ENCODE results near the gene MEPCE.

MEPCE gene

GRCh38 chr7:100432621-100433275 is 3.1 kb downstream of the MEPCE start:
- Histone ChIP-seq H3K4me1 (ENCODE audit: control insufficient read depth, insufficient read depth, low read length) (peaks cover 4% of the 10 kb centered on the region), H3K27ac (ENCODE audit: extremely low read depth, low read depth, low read length) (peak overlapping the region; percentile 97; the same call in 1 of the 2 replicates), H3K4me3 (ENCODE audit: low read depth, low read length) (no peak overlapping the region), H3K36me3 (ENCODE audit: control insufficient read depth in 2 of 2, insufficient read depth in 1 of 2, low read length in 2 of 2) (peaks cover 4 to 48% of the 10 kb centered on the region in 2 experiments; a peak in 2 of 3 replicates), H3K9me3 (ENCODE audit: control insufficient read depth, insufficient read depth, low read depth, low read length) (no peaks in the 10 kb centered on the region)
- CTCF ChIA-PET = no interaction called here
- no peak for TF ChIP-seq ZNF548 (tag by site-specific recombination; IDR thresholded peaks at IDR 0.05)
- TF ChIP-seq, protein P1, sequence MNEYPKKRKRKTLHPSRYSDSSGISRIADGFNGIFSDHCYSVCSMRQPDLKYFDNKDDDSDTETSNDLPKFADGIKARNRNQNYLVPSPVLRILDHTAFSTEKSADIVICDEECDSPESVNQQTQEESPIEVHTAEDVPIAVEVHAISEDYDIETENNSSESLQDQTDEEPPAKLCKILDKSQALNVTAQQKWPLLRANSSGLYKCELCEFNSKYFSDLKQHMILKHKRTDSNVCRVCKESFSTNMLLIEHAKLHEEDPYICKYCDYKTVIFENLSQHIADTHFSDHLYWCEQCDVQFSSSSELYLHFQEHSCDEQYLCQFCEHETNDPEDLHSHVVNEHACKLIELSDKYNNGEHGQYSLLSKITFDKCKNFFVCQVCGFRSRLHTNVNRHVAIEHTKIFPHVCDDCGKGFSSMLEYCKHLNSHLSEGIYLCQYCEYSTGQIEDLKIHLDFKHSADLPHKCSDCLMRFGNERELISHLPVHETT (tag by site-specific recombination; IDR thresholded peaks at IDR 0.05) = no peak
- no peak for TF ChIP-seq TCF7L2 (IDR thresholded peaks at IDR 0.05; ENCODE audit: borderline replicate concordance, low read depth, low read length)
- no peak for TF ChIP-seq ZNF239 (tag by site-specific recombination; IDR thresholded peaks at IDR 0.05)
- TF ChIP-seq ZNF610 (tag by site-specific recombination; IDR thresholded peaks at IDR 0.05; ENCODE audit: borderline replicate concordance) = no peak
- POLR2A ChIA-PET = interaction anchor here (0.6 kb wide), 1 partner anchor 73 kb away, joined by 3 read pairs; no protein-coding TSS in a partner anchor

- TF ChIP-seq ZNF561 (tag by site-specific recombination; IDR thresholded peaks at IDR 0.05; ENCODE audit: borderline replicate concordance) = no peak
- TF ChIP-seq, protein P1 (tag by site-specific recombination; IDR thresholded peaks at IDR 0.05) = no peak
- TF ChIP-seq ZNF837 (tag by site-specific recombination; IDR thresholded peaks at IDR 0.05) = no peak
- TF ChIP-seq ZSCAN30 (tag by site-specific recombination; IDR thresholded peaks at IDR 0.05) = no peak
- TF ChIP-seq ZNF777 (tag by site-specific recombination; IDR thresholded peaks at IDR 0.05; ENCODE audit: borderline replicate concordance) = no peak
- no peak for TF ChIP-seq ZNF600 (tag by site-specific recombination; IDR thresholded peaks at IDR 0.05)
- TF ChIP-seq ZXDB (tag by site-specific recombination; IDR thresholded peaks at IDR 0.05) = no peak
- TF ChIP-seq ZNF548 (tag by site-specific recombination; IDR thresholded peaks at IDR 0.05) = no peak
- TF ChIP-seq ZNF133 (tag by site-specific recombination; IDR thresholded peaks at IDR 0.05) = no peak
- no peak for TF ChIP-seq SP2 (tag by site-specific recombination; IDR thresholded peaks at IDR 0.05)
- no peak for TF ChIP-seq ZBTB17 (tag by site-specific recombination; IDR thresholded peaks at IDR 0.05)
- TF ChIP-seq ZNF148 (tag by site-specific recombination; IDR thresholded peaks at IDR 0.05; ENCODE audit: borderline replicate concordance) = no peak
- TF ChIP-seq ZNF335 (tag by site-specific recombination; conservative IDR thresholded peaks at IDR 0.05) = no peak
- TF ChIP-seq TCF7L2 (IDR thresholded peaks at IDR 0.05; ENCODE audit: borderline replicate concordance, low read depth, low read length) = no peak
- TF ChIP-seq ZNF555 (tag by site-specific recombination; conservative IDR thresholded peaks at IDR 0.05) = no peak
- no peak for TF ChIP-seq EGR2 (tag by site-specific recombination; IDR thresholded peaks at IDR 0.05; ENCODE audit: low read depth)
- no peak for TF ChIP-seq KLF7 (tag by site-specific recombination; IDR thresholded peaks at IDR 0.05; ENCODE audit: borderline replicate concordance)
- no peak for TF ChIP-seq ZNF366 (tag by site-specific recombination; conservative IDR thresholded peaks at IDR 0.05)
- CTCF ChIA-PET = no interaction called here
- Histone ChIP-seq H3K4me3 (ENCODE audit: low read depth, low read length) (no peak overlapping the region), H3K27ac (ENCODE audit: extremely low read depth, low read depth, low read length) (peak overlapping the region; percentile 36; the same call in 1 of the 2 replicates), H3K9me3 (ENCODE audit: control insufficient read depth, insufficient read depth, low read depth, low read length) (no peaks in the 10 kb centered on the region), H3K36me3 (ENCODE audit: control insufficient read depth in 2 of 2, insufficient read depth in 1 of 2, low read length in 2 of 2) (peaks cover 4 to 48% of the 10 kb centered on the region in 2 experiments; a peak in 2 of 3 replicates), H3K4me1 (ENCODE audit: control insufficient read depth, insufficient read depth, low read length) (peaks cover 4% of the 10 kb centered on the region)
- POLR2A ChIA-PET = interaction anchor here (0.6 kb wide), 1 partner anchor 73 kb away, joined by 3 read pairs; no protein-coding TSS in a partner anchor
These were observed 3.6 kb downstream of the MEPCE start for GRCh38 chr7:100433276-100433591.

Data from HEK293 (cell line).